Prostate gland (tissue), 2 donors: Measurements from ENCODE around the gene PEF1. TPM values are rescaled to one million over a fixed set of nuclear protein-coding genes. Genes with fewer than 3 reads are reported as not detected.
A peak's percentile ranks its signal among the peaks of the same experiment; 100 is the strongest.
"Not testable (repeated sequence)": the region's sequence is repeated elsewhere in the genome, so short reads cannot be mapped to it uniquely, and the experiment has no call there.

Experiments
- DNase-seq: peaks from one replicate; pipeline ENCODE4 v3.0.0-alpha.2; 2019; ENCODE audit warnings: low spot score
- H3K27ac ChIP-seq, 2 donors: fragments of 200-600 bp; sonication (generic); 2 replicates each; pipeline ENCODE4 v1.5.1; 2017 to 2019
- H3K27me3 ChIP-seq: fragments of 200-600 bp; sonication (generic); replicated peaks from 2 replicates; pipeline ENCODE4 v1.5.1; 2019; ENCODE audit not compliant: insufficient read depth
- H3K36me3 ChIP-seq, 2 donors: fragments of 200-600 bp; sonication (generic); 1 replicate in 1 of 2; 2 replicates in 1 of 2; pipeline versions ENCODE4 v1.5.1 to v1.8.1; 2017 to 2019
- H3K4me1 ChIP-seq: fragments of 200-600 bp; sonication (generic); replicated peaks from 2 replicates; pipeline ENCODE4 v1.5.1; 2019
- H3K4me3 ChIP-seq, 2 donors: fragments of 200-600 bp; sonication (generic); 2 replicates each; pipeline ENCODE4 v1.5.1; 2017 to 2019
- H3K9me3 ChIP-seq: fragments of 200-600 bp; sonication (generic); 2 replicates; pipeline ENCODE4 v1.5.1; 2017
- POLR2A ChIP-seq: fragments of 450-650 bp; IDR thresholded peaks from one replicate; pipeline ENCODE4 v1.6.1; 2016; ENCODE audit warnings: antibody characterized with exemption, mild to moderate bottlenecking
- POLR2AphosphoS5 ChIP-seq: sonication (generic); formaldehyde crosslinking; IDR thresholded peaks from one replicate; pipeline ENCODE4 v1.6.1; 2017; ENCODE audit warnings: antibody characterized with exemption
- WGBS: methylation state at CpG from one replicate; pipeline ENCODE4 v1.1.5; 2018; 5-methylcytosine and 5-hydroxymethylcytosine counted together
- intact Hi-C: fragments of 100-400 bp; cut with DNase I; formaldehyde crosslinking; loops from one replicate; pipeline ENCODE4 v1.14.2; 2022
- total RNA-seq, 2 donors: library from RNA; depleted of rRNA; stranded (reverse); fragments of >200 nt; gene quantifications; one replicate each; pipeline ENCODE4 v1.1.0, GENCODE V29; 2016
- TF ChIP-seq, protein P1 (sequence below), 4 experiments: fragments of 200-600 bp in 2 of 4; fragments of 450-650 bp in 2 of 4; sonication (generic) in 2 of 4; IDR thresholded peaks; 1 replicate in 3 of 4; 2 replicates in 1 of 4; pipeline ENCODE4 v1.5.1; 2016 to 2019; ENCODE audit warnings: antibody characterized with exemption in 4 of 4, mild to moderate bottlenecking in 2 of 4, moderate library complexity in 2 of 4

PEF1 gene
- total RNA-seq, 2 donors from 2014 or later, result 83.1 to 99.5 TPM

DNA sequence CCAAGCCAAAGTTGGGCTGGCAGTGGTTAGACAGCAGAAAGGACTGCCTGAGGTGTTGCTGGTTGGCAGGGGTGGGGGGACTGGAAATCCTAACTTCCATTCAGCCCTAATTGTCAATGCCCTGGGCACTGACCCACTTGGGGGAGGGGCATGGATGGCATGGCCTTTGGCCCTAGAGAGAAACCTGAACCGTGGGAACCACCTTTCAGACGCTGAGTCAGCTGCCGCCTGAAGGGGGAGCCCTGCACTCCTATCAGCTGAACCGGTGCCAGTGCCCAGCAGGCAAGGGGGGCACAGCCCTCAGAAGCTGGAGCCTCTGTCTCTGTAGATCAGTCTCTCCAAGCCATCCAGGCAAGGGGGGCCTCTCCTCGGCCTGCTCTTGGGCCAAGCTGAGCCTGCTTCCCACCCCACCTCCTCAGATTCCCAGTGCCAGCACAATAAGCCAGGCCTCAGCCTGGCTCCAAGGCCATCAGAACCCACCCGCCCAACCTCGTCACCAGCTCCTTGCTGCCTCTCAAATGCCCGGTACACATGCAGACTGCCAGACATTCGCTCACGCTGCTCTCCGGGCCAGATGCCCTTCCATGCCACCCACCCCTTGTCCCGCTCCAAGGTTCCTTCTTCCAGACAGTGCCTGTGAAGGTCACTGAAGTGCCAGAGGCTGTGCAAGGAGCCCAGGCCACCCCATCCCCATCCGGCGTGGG lies 56.8 kb downstream of the PEF1 start:
- DNase-seq, result peak; percentile 39
- Histone ChIP-seq H3K36me3 (no peaks in the 10 kb centered on the region), H3K4me3 (no peak overlapping the region), H3K27ac (peak overlapping the region; percentile 64 to 80), H3K9me3 (no peaks in the 10 kb centered on the region), H3K27me3 (no peaks in the 10 kb centered on the region), H3K4me1 (no peaks in the 10 kb centered on the region)
- intact Hi-C loops, result no loop called here
- TF ChIP-seq, protein P1, sequence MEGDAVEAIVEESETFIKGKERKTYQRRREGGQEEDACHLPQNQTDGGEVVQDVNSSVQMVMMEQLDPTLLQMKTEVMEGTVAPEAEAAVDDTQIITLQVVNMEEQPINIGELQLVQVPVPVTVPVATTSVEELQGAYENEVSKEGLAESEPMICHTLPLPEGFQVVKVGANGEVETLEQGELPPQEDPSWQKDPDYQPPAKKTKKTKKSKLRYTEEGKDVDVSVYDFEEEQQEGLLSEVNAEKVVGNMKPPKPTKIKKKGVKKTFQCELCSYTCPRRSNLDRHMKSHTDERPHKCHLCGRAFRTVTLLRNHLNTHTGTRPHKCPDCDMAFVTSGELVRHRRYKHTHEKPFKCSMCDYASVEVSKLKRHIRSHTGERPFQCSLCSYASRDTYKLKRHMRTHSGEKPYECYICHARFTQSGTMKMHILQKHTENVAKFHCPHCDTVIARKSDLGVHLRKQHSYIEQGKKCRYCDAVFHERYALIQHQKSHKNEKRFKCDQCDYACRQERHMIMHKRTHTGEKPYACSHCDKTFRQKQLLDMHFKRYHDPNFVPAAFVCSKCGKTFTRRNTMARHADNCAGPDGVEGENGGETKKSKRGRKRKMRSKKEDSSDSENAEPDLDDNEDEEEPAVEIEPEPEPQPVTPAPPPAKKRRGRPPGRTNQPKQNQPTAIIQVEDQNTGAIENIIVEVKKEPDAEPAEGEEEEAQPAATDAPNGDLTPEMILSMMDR (IDR thresholded peaks at IDR 0.05), result peak in 3 of 4 experiments; percentile 18 to 61 (median 45)
- no peak for TF ChIP-seq POLR2A
- WGBS, result 52% methylated on average over 14 of the region's 14 CpGs

- H3K4me3 ChIP-seq, result not testable (repeated sequence)
Measured at GRCh38 chr1:31587328-31587699, 57.4 kb downstream of the PEF1 start.

GRCh38 chr1:31586376-31587327 lies 58.0 kb downstream of the PEF1 start:
- TF ChIP-seq, protein P1 (IDR thresholded peaks at IDR 0.05), result no peak
- TF ChIP-seq POLR2A (no peak), POLR2AphosphoS5 (no peak)
- DNase-seq, result no peak
- intact Hi-C loops, result no loop called here
- no peaks in the 10 kb centered on the region for H3K27me3 ChIP-seq
- H3K27ac ChIP-seq, result no peak overlapping the region
- no peaks in the 10 kb centered on the region for H3K9me3 ChIP-seq
- H3K4me3 ChIP-seq, result no peak overlapping the region
- no peaks in the 10 kb centered on the region for H3K36me3 ChIP-seq
- WGBS, result 82% methylated on average over 27 of the region's 47 CpGs
- H3K4me1 ChIP-seq, result no peaks in the 10 kb centered on the region

More at GRCh38 chr1:31587328-31587699, 57.4 kb downstream of the PEF1 start:
- H3K4me1 ChIP-seq, H3K9me3 ChIP-seq, H3K36me3 ChIP-seq, intact Hi-C loops, DNase-seq, H3K27me3 ChIP-seq: not testable (repeated sequence)
- peak overlapping the region; percentile 64 to 80 for H3K27ac ChIP-seq
- WGBS, result 97% methylated on average over 5 of the region's 5 CpGs

DNA sequence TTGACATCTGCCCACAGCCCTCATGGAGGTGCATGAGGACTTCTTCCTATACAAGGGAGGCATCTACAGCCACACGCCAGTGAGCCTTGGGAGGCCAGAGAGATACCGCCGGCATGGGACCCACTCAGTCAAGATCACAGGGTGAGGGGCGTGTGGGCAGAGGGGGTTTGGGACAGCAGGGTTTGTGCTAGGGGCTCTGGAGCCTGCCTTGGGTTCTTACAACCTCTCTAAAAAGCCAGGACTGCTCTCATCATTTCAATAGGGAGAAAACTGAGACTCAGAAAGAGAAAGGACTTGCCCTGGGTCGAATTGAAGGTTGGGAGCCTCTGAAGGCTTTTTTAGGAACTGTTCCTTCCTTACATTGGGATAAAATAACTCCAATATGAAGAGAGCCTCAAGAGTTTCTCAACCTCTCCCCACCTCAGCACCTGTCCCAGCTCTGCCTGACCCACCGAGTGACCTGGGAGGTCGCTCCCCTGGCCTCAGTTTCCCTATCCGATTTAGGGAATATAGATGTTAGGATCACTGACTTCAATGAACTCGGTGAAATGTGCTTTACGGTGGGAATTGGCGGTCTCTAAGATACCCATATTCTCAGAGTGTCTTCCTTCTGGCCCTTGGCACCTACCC lies 58.8 kb downstream of the PEF1 start:
- WGBS, result 82% methylated on average over 9 of the region's 11 CpGs
- Histone ChIP-seq H3K36me3 (no peaks in the 10 kb centered on the region), H3K27me3 (no peaks in the 10 kb centered on the region), H3K27ac (no peak overlapping the region), H3K4me1 (no peaks in the 10 kb centered on the region), H3K4me3 (no peak overlapping the region), H3K9me3 (no peaks in the 10 kb centered on the region)
- intact Hi-C loops, result no loop called here
- TF ChIP-seq POLR2A (no peak), POLR2AphosphoS5 (no peak)
- no peak for DNase-seq

DNA sequence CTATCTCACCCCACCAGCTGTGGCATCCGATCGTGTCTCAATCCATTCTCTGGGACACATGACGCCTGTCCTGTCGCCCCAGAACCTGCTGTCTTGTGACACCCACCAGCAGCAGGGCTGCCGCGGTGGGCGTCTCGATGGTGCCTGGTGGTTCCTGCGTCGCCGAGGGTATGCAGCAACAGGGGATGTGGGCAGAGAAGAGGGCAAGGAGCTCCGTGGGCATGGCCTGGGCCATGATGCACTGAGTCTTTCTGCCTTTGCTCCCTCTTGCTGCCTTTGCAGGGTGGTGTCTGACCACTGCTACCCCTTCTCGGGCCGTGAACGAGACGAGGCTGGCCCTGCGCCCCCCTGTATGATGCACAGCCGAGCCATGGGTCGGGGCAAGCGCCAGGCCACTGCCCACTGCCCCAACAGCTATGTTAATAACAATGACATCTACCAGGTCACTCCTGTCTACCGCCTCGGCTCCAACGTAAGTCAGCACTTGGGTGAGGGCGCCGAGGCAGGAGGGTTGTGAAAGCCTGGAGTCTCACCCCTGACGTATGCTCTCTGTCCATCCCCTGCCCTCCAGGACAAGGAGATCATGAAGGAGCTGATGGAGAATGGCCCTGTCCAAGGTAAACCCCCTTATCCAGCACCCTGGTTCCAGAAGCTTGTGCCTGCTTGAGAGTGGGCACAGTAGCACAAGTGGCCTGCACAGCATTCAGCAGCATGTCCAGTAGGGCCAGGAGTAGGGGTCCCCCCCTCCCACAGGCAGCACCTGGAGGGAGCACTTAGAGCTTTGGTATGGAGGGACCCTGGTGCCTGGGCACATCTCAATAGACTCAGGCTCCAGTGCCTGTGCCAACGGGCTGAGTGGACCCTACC lies 59.6 kb downstream of the PEF1 start:
- intact Hi-C loops, result no loop called here
- TF ChIP-seq POLR2AphosphoS5 (no peak), POLR2A (no peak)
- TF ChIP-seq, protein P1 (IDR thresholded peaks at IDR 0.05), result no peak
- Histone ChIP-seq H3K36me3 (no peaks in the 10 kb centered on the region), H3K4me1 (no peaks in the 10 kb centered on the region), H3K27me3 (no peaks in the 10 kb centered on the region), H3K9me3 (no peaks in the 10 kb centered on the region), H3K27ac (peak overlapping the region; percentile 66 to 68), H3K4me3 (no peak overlapping the region)
- no peak for DNase-seq
- 90% methylated on average over 27 of the region's 27 CpGs for WGBS
